ENCODE measurements around the gene LEUTX. TPM values are rescaled to one million over a fixed set of nuclear protein-coding genes. Genes with fewer than 3 reads are reported as not detected.

The LEUTX gene, protein sequence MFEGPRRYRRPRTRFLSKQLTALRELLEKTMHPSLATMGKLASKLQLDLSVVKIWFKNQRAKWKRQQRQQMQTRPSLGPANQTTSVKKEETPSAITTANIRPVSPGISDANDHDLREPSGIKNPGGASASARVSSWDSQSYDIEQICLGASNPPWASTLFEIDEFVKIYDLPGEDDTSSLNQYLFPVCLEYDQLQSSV
- total RNA-seq = not detected

DNA sequence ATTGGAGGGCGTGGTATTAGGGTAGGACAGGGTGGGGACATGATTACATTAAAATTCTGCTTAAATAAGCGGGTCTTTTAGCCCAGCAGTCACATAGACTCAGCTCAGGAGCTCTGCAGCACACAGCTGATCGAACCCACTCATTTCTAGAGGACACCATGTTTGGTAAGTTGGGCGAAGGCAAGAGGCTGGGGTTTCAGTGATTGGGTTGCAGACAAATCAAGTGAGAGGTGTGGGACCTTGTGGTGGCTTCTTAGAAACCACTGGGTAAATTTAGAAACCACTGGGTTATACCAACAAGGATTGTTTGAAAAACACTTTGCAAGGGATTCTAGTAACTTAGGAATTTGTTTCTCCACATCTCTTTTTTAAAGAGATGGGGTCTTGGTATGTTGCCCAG lies at the start of gene LEUTX:
TSS of gene LEUTX (plus strand) at position 92 of the 400 bp plus-strand sequence. CDS start at position 159, 67 bp downstream.
- no peak for DNase-seq (ENCODE audit: low spot score)
- TF ChIP-seq, protein P1, sequence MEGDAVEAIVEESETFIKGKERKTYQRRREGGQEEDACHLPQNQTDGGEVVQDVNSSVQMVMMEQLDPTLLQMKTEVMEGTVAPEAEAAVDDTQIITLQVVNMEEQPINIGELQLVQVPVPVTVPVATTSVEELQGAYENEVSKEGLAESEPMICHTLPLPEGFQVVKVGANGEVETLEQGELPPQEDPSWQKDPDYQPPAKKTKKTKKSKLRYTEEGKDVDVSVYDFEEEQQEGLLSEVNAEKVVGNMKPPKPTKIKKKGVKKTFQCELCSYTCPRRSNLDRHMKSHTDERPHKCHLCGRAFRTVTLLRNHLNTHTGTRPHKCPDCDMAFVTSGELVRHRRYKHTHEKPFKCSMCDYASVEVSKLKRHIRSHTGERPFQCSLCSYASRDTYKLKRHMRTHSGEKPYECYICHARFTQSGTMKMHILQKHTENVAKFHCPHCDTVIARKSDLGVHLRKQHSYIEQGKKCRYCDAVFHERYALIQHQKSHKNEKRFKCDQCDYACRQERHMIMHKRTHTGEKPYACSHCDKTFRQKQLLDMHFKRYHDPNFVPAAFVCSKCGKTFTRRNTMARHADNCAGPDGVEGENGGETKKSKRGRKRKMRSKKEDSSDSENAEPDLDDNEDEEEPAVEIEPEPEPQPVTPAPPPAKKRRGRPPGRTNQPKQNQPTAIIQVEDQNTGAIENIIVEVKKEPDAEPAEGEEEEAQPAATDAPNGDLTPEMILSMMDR (IDR thresholded peaks at IDR 0.05) = no peak
- H3K9me3 ChIP-seq = no peaks in the 10 kb centered on the region
- H3K27ac ChIP-seq = no peak within 1 kb of the TSS
- no peaks in the 10 kb centered on the region for H3K4me1 ChIP-seq
- no peaks in the 10 kb centered on the region for H3K27me3 ChIP-seq
- no peaks in the 10 kb centered on the region for H3K36me3 ChIP-seq
- H3K4me3 ChIP-seq = no peak within 1 kb of the TSS

DNA sequence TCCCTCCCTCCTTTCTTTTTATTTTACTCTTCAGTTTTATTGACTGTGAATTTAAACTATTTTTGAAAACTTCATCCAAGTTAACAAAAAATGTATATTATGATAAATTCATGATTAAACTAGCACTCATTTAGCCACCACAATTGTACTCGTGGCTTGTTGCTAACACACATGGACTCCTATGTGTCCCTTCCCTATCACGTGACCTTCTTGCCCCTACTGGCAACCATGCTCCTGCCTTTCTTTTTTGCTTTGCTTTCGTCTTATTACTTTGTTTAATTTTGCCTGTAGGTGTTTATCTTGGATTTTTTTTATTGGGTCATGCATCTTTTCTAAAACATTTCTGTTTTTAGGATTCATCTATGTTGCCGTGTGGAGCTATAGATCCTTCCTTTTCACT lies 49.1 kb upstream of the LEUTX start:
- H3K27me3 ChIP-seq = no peaks in the 10 kb centered on the region
- H3K36me3 ChIP-seq = no peaks in the 10 kb centered on the region
- TF ChIP-seq, protein P1 (IDR thresholded peaks at IDR 0.05) = no peak
- H3K4me1 ChIP-seq = no peaks in the 10 kb centered on the region
- no peak overlapping the region for H3K4me3 ChIP-seq
- H3K9me3 ChIP-seq = no peaks in the 10 kb centered on the region
- no peak for DNase-seq (ENCODE audit: low spot score)
- no peak overlapping the region for H3K27ac ChIP-seq

DNA sequence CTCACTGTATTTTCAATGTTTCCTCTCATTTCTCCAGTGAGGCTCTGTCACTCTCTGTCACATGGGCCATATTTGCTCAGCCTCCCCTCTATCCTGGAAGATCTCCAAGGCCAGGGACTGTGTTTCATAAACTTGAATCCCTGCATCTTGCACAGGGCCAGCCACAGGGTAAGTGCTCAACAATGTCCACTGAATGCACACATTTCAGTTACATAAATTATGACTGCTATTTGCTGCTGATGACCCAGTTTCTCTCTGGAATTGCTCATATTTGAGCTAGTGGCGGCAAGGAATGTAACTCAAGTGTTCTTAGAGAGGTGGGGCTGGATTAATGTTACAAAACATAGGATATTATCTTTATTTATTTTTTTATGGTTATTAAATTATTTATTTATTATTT lies 47.0 kb upstream of the LEUTX start:
- H3K27me3 ChIP-seq = no peaks in the 10 kb centered on the region
- TF ChIP-seq, protein P1 (IDR thresholded peaks at IDR 0.05) = no peak
- H3K9me3 ChIP-seq = no peaks in the 10 kb centered on the region
- no peaks in the 10 kb centered on the region for H3K4me1 ChIP-seq
- no peak for DNase-seq (ENCODE audit: low spot score)
- H3K36me3 ChIP-seq = no peaks in the 10 kb centered on the region
- no peak overlapping the region for H3K4me3 ChIP-seq
- H3K27ac ChIP-seq = no peak overlapping the region

DNA sequence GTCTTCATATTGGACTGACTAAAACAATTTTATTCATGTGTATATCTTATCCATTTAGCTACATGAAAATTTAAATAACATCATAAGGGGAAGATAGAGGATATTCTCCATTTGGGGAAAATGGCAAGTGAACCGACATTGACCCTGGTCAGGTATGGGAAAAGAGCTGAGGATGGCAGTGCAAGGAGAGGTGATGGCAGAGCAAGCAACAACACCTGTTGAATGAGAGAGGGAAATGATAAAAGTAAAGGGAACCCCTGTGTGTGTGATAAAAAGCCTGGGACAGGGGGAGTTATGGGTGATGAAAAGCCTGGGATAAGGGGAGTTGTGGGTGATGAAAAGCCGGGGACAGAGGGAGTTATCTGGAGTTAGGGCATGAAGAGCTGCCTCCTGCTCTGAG lies 44.8 kb upstream of the LEUTX start:
- no peak for DNase-seq (ENCODE audit: low spot score)
- Histone ChIP-seq H3K27ac (no peak overlapping the region), H3K36me3 (no peaks in the 10 kb centered on the region), H3K27me3 (no peaks in the 10 kb centered on the region), H3K4me3 (no peak overlapping the region), H3K9me3 (no peaks in the 10 kb centered on the region), H3K4me1 (no peaks in the 10 kb centered on the region)
- TF ChIP-seq, protein P1 (IDR thresholded peaks at IDR 0.05) = no peak

DNA sequence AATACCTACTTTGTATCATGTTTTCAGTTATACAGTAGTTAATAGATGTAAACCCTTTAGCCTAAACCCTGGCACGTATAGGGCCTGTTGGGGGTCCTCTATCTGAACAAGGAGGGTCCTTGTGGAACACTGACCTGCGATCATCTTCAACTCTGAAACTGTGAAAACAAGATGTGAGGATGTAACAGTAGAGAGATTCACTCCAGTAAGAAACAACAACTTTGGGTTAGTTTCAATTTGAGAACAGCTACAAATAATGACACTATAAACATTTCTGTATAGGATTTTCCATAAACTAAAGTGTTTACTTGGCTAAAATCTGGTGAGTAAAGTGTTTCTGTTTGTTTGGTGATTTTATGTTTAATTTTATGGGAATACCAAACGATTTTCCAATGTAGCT lies 43.0 kb upstream of the LEUTX start:
- no peaks in the 10 kb centered on the region for H3K36me3 ChIP-seq
- no peaks in the 10 kb centered on the region for H3K4me1 ChIP-seq
- H3K4me3 ChIP-seq = no peak overlapping the region
- H3K27ac ChIP-seq = no peak overlapping the region
- H3K27me3 ChIP-seq = no peaks in the 10 kb centered on the region
- TF ChIP-seq, protein P1 (IDR thresholded peaks at IDR 0.05) = no peak
- no peaks in the 10 kb centered on the region for H3K9me3 ChIP-seq
- no peak for DNase-seq (ENCODE audit: low spot score)

DNA sequence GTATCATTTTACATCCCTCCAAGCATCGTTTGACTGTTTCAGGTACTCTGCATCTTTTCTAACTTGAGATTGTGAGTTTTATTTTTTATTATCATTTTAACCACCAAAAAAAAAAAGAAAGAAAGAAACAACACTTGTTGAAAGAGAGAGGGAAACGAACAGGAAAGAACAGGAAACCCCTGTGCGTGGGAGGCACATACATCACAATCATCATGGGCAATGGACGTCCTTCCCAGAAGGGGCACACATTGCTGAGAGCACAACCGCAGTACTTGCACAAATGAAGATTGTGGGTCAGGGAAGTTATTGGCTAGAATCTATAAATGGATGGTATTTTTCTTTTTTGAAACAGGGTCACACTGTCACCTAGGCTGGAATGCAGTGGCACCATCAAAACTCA lies 42.6 kb upstream of the LEUTX start:
- Histone ChIP-seq H3K9me3 (no peaks in the 10 kb centered on the region), H3K4me3 (no peak overlapping the region), H3K27ac (no peak overlapping the region), H3K36me3 (no peaks in the 10 kb centered on the region), H3K4me1 (no peaks in the 10 kb centered on the region), H3K27me3 (no peaks in the 10 kb centered on the region)
- no peak for DNase-seq (ENCODE audit: low spot score)
- TF ChIP-seq, protein P1 (IDR thresholded peaks at IDR 0.05) = no peak

All from right atrium auricular region (tissue), 2 donors.